ENCODE measurements around the gene MSRB1. TPM values are rescaled to one million over a fixed set of nuclear protein-coding genes. Genes with fewer than 3 reads are reported as not detected.

The MSRB1 gene
- total RNA-seq, 1 experiment from 2014 or later: 26.4 TPM

DNA sequence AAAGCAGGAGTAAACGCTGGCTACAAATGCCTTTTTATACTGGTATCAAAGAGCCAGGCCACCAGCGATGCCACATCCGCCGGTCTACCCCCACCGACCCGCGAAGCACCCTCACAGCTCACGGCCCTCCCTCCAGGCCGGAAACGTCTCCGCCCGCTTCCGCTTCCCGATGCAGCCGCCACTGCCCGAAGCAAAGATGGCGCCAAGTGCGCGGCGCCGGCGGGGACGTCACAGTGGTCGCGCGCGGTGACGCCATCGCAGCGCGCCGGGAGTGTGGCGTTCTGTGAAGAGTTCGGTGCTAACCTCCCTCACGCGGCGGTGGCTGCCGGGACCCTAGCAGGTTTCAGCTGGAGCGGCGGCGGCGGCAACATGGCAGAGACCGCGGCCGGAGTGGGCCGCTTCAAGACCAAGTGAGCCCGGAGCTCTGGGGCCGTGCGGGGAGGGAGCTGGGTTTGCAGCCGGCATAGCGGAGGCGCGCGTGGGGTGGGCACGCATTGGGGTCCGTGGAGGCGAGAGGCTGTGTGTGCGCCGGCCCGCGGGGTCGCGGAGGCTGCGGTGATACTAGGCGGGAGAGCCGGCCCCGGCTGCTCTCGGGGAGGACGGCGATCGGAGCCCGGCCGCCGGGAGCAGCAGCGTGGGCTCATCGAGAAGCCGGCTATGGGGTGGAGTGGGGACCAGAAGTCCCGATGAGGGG, 28.9 kb upstream of the MSRB1 start, which contains the start of gene TBL3 (continued):
- TF ChIP-seq E2F1 (CRISPR knock-in tag; IDR thresholded peaks at IDR 0.05): no peak
- TF ChIP-seq ZBTB21 (CRISPR knock-in tag; IDR thresholded peaks at IDR 0.05; ENCODE audit: borderline replicate concordance): peak; percentile 93; the same call in 1 of the 2 replicates
- TF ChIP-seq, protein P1, sequence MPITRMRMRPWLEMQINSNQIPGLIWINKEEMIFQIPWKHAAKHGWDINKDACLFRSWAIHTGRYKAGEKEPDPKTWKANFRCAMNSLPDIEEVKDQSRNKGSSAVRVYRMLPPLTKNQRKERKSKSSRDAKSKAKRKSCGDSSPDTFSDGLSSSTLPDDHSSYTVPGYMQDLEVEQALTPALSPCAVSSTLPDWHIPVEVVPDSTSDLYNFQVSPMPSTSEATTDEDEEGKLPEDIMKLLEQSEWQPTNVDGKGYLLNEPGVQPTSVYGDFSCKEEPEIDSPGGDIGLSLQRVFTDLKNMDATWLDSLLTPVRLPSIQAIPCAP (CRISPR knock-in tag; IDR thresholded peaks at IDR 0.05): 0 out of 2 replicates have a peak, but pooled peaks have one; percentile 36
- no peak for TF ChIP-seq ZNF423 (CRISPR knock-in tag; IDR thresholded peaks at IDR 0.05)
- peak; percentile 99 for TF ChIP-seq SP1 (CRISPR knock-in tag; conservative IDR thresholded peaks at IDR 0.05)
- TF ChIP-seq FOXP1 (CRISPR knock-in tag; IDR thresholded peaks at IDR 0.05; ENCODE audit: borderline replicate concordance): peak; percentile 89
- peak; percentile 68 for TF ChIP-seq USF2 (CRISPR knock-in tag; IDR thresholded peaks at IDR 0.05)
- TF ChIP-seq, protein P2, sequence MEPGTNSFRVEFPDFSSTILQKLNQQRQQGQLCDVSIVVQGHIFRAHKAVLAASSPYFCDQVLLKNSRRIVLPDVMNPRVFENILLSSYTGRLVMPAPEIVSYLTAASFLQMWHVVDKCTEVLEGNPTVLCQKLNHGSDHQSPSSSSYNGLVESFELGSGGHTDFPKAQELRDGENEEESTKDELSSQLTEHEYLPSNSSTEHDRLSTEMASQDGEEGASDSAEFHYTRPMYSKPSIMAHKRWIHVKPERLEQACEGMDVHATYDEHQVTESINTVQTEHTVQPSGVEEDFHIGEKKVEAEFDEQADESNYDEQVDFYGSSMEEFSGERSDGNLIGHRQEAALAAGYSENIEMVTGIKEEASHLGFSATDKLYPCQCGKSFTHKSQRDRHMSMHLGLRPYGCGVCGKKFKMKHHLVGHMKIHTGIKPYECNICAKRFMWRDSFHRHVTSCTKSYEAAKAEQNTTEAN (CRISPR knock-in tag; IDR thresholded peaks at IDR 0.05): no peak
- TF ChIP-seq, protein P3, sequence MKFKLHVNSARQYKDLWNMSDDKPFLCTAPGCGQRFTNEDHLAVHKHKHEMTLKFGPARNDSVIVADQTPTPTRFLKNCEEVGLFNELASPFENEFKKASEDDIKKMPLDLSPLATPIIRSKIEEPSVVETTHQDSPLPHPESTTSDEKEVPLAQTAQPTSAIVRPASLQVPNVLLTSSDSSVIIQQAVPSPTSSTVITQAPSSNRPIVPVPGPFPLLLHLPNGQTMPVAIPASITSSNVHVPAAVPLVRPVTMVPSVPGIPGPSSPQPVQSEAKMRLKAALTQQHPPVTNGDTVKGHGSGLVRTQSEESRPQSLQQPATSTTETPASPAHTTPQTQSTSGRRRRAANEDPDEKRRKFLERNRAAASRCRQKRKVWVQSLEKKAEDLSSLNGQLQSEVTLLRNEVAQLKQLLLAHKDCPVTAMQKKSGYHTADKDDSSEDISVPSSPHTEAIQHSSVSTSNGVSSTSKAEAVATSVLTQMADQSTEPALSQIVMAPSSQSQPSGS (CRISPR knock-in tag; IDR thresholded peaks at IDR 0.05; ENCODE audit: borderline replicate concordance, low read depth): 0 out of 2 replicates have a peak, but pooled peaks have one; percentile 12
- TF ChIP-seq EMX1 (CRISPR knock-in tag; IDR thresholded peaks at IDR 0.05): no peak
- TF ChIP-seq ATF1 (CRISPR knock-in tag; IDR thresholded peaks at IDR 0.05): peak; percentile 100; the same call in 1 of the 2 replicates
- no peak for TF ChIP-seq AFF4 (CRISPR knock-in tag; IDR thresholded peaks at IDR 0.05; ENCODE audit: borderline replicate concordance)
- TF ChIP-seq, protein P4, sequence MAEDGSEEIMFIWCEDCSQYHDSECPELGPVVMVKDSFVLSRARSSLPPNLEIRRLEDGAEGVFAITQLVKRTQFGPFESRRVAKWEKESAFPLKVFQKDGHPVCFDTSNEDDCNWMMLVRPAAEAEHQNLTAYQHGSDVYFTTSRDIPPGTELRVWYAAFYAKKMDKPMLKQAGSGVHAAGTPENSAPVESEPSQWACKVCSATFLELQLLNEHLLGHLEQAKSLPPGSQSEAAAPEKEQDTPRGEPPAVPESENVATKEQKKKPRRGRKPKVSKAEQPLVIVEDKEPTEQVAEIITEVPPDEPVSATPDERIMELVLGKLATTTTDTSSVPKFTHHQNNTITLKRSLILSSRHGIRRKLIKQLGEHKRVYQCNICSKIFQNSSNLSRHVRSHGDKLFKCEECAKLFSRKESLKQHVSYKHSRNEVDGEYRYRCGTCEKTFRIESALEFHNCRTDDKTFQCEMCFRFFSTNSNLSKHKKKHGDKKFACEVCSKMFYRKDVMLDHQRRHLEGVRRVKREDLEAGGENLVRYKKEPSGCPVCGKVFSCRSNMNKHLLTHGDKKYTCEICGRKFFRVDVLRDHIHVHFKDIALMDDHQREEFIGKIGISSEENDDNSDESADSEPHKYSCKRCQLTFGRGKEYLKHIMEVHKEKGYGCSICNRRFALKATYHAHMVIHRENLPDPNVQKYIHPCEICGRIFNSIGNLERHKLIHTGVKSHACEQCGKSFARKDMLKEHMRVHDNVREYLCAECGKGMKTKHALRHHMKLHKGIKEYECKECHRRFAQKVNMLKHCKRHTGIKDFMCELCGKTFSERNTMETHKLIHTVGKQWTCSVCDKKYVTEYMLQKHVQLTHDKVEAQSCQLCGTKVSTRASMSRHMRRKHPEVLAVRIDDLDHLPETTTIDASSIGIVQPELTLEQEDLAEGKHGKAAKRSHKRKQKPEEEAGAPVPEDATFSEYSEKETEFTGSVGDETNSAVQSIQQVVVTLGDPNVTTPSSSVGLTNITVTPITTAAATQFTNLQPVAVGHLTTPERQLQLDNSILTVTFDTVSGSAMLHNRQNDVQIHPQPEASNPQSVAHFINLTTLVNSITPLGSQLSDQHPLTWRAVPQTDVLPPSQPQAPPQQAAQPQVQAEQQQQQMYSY (CRISPR knock-in tag; IDR thresholded peaks at IDR 0.05): no peak
- TF ChIP-seq NFATC4 (CRISPR knock-in tag; IDR thresholded peaks at IDR 0.05): no peak
- TF ChIP-seq NR2C2 (CRISPR knock-in tag; IDR thresholded peaks at IDR 0.05): 0 out of 2 replicates have a peak, but pooled peaks have one; percentile 56
- TF ChIP-seq, protein P5, sequence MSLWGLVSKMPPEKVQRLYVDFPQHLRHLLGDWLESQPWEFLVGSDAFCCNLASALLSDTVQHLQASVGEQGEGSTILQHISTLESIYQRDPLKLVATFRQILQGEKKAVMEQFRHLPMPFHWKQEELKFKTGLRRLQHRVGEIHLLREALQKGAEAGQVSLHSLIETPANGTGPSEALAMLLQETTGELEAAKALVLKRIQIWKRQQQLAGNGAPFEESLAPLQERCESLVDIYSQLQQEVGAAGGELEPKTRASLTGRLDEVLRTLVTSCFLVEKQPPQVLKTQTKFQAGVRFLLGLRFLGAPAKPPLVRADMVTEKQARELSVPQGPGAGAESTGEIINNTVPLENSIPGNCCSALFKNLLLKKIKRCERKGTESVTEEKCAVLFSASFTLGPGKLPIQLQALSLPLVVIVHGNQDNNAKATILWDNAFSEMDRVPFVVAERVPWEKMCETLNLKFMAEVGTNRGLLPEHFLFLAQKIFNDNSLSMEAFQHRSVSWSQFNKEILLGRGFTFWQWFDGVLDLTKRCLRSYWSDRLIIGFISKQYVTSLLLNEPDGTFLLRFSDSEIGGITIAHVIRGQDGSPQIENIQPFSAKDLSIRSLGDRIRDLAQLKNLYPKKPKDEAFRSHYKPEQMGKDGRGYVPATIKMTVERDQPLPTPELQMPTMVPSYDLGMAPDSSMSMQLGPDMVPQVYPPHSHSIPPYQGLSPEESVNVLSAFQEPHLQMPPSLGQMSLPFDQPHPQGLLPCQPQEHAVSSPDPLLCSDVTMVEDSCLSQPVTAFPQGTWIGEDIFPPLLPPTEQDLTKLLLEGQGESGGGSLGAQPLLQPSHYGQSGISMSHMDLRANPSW (CRISPR knock-in tag; conservative IDR thresholded peaks at IDR 0.05; ENCODE audit: low read depth): no peak
- no peak for TF ChIP-seq TCF7 (CRISPR knock-in tag; IDR thresholded peaks at IDR 0.05; ENCODE audit: low read depth)
- no peak for TF ChIP-seq MXD4 (CRISPR knock-in tag; IDR thresholded peaks at IDR 0.05; ENCODE audit: borderline replicate concordance)
- TF ChIP-seq, protein P6, sequence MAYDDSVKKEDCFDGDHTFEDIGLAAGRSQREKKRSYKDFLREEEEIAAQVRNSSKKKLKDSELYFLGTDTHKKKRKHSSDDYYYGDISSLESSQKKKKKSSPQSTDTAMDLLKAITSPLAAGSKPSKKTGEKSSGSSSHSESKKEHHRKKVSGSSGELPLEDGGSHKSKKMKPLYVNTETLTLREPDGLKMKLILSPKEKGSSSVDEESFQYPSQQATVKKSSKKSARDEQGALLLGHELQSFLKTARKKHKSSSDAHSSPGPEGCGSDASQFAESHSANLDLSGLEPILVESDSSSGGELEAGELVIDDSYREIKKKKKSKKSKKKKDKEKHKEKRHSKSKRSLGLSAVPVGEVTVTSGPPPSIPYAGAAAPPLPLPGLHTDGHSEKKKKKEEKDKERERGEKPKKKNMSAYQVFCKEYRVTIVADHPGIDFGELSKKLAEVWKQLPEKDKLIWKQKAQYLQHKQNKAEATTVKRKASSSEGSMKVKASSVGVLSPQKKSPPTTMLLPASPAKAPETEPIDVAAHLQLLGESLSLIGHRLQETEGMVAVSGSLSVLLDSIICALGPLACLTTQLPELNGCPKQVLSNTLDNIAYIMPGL (CRISPR knock-in tag; IDR thresholded peaks at IDR 0.05): peak; percentile 92

Data from WTC11 (cell line).